GM12878 (cell line): ENCODE measurements around the gene TBXAS1. TPM values are rescaled to one million over a fixed set of nuclear protein-coding genes. Genes with fewer than 3 reads are reported as not detected.

Experiments used
- ATAC-seq: fragments of 200-7000 bp; cut with Tn5 transposase; 3 replicates; pipeline ENCODE4 v1.9.1; 2020; ENCODE audit warnings: mild to moderate bottlenecking, moderate library complexity
- BruUV-seq: library from RNA; stranded (reverse); fragments of 400-500 nt; replicated peaks from 2 replicates; lab custom pipeline; 2021; lab: Mats Ljungman, UMichigan
- CTCF ChIA-PET: fragments of 300-600 bp; sonication (Branson Sonifier 250); formaldehyde crosslinking; extraction: SDS; loops from one replicate; lab custom pipeline; 2021; ENCODE audit warnings: inconsistent platforms; lab: Yijun Ruan, JAX
- POLR2A ChIA-PET: fragments of 350-600 bp; formaldehyde crosslinking; extraction: SDS; loops from one replicate; lab custom pipeline; 2021; ENCODE audit warnings: inconsistent platforms; lab: Charles Lee
- RAD21 ChIA-PET: fragments of 300-600 bp; sonication (Branson Sonifier 250); formaldehyde crosslinking; loops from one replicate; lab custom pipeline; 2023; ENCODE audit warnings: antibody characterized with exemption; ENCODE audit not compliant: unreplicated experiment; lab: Charles Lee
- SMC1A ChIA-PET: fragments of 300-600 bp; sonication (Branson Sonifier 250); formaldehyde crosslinking; loops from one replicate; lab custom pipeline; 2023; ENCODE audit not compliant: unreplicated experiment, uncharacterized antibody; lab: Charles Lee
- DNase-seq: peaks from one replicate; pipeline ENCODE4 v3.0.0-alpha.2; 2011; ENCODE audit warnings: low read depth, low spot score
- FAIRE-seq: peaks from 3 replicates; lab custom pipeline; 2011; peaks lifted over from hg19 to GRCh38; lab: Jason Lieb, UNC
- H2AFZ ChIP-seq: 2 replicates; pipeline ENCODE4 v1.6.0; 2011; ENCODE audit warnings: low read depth, low read length, control low read depth; ENCODE audit not compliant: control insufficient read depth
- H3K27ac ChIP-seq: 2 replicates; pipeline ENCODE4 v1.5.1; 2011; ENCODE audit warnings: control low read depth; ENCODE audit not compliant: control insufficient read depth, insufficient read depth
- H3K27me3 ChIP-seq, 2 experiments: replicated peaks in 1 of 2; 2 replicates each; pipeline versions ENCODE4 v1.6.0 to v1.6.1; 2011; ENCODE audit warnings: low read length in 1 of 2; ENCODE audit not compliant: control insufficient read depth in 2 of 2, insufficient read depth in 2 of 2
- H3K36me3 ChIP-seq, 2 experiments: 2 replicates each; pipeline ENCODE4 v1.5.1; 2011; ENCODE audit warnings: low read length in 1 of 2; ENCODE audit not compliant: control insufficient read depth in 2 of 2, insufficient read depth in 2 of 2
- H3K4me1 ChIP-seq: 2 replicates; pipeline ENCODE4 v1.6.1; 2011; ENCODE audit warnings: mild to moderate bottlenecking, low read length, moderate library complexity, mixed read lengths; ENCODE audit not compliant: control insufficient read depth, insufficient read depth
- H3K4me2 ChIP-seq: 2 replicates; pipeline ENCODE4 v1.6.0; 2011; ENCODE audit warnings: control low read depth; ENCODE audit not compliant: control insufficient read depth, insufficient read depth
- H3K4me3 ChIP-seq: fragments of 200-600 bp; sonication (generic); 2 replicates; pipeline ENCODE4 v1.5.1; 2016
- H3K79me2 ChIP-seq: 2 replicates; pipeline ENCODE4 v1.6.0; 2011; ENCODE audit warnings: low read length; ENCODE audit not compliant: control insufficient read depth, insufficient read depth
- H3K9ac ChIP-seq: 2 replicates; pipeline ENCODE4 v1.8.0; 2011; ENCODE audit warnings: low read length, control low read depth, mixed read lengths; ENCODE audit not compliant: control insufficient read depth, insufficient read depth
- H3K9me3 ChIP-seq: replicated peaks from 3 replicates; pipeline ENCODE4 v1.5.1; 2011; ENCODE audit warnings: mild to moderate bottlenecking, low read length; ENCODE audit not compliant: control insufficient read depth, insufficient read depth
- H4K20me1 ChIP-seq: 2 replicates; pipeline ENCODE4 v1.6.0; 2011; ENCODE audit not compliant: control insufficient read depth, insufficient read depth
- ATF7 ChIP-seq: fragments of 450-650 bp; IDR thresholded peaks from 2 replicates; pipeline ENCODE4 v1.6.1; 2016; ENCODE audit warnings: low read depth, mild to moderate bottlenecking
- E2F4 ChIP-seq: IDR thresholded peaks from 2 replicates; pipeline ENCODE4 v1.6.1; 2012; ENCODE audit warnings: low read depth, low read length, improper control_type of control experiment
- EP300 ChIP-seq, 2 experiments: fragments of 150-350 bp in 1 of 2; IDR thresholded peaks; 2 replicates each; pipeline ENCODE4 v1.6.1; 2011 to 2012; ENCODE audit warnings: low read depth in 2 of 2, low read length in 2 of 2, borderline replicate concordance in 1 of 2, improper control_type of control experiment in 1 of 2, inconsistent platforms in 1 of 2; ENCODE audit not compliant: control insufficient read depth in 1 of 2
- GATAD2B ChIP-seq: fragments of 450-650 bp; conservative IDR thresholded peaks from 2 replicates; pipeline ENCODE4 v1.6.1; 2017; ENCODE audit warnings: low read depth, mild to moderate bottlenecking, moderate library complexity
- HCFC1 ChIP-seq: fragments of 150-350 bp; IDR thresholded peaks from 2 replicates; pipeline ENCODE4 v1.6.1; 2014; ENCODE audit warnings: low read length
- IKZF1 ChIP-seq: fragments of 450-650 bp; conservative IDR thresholded peaks from 2 replicates; pipeline ENCODE4 v1.6.1; 2017; ENCODE audit warnings: antibody characterized with exemption, mild to moderate bottlenecking
- JUND ChIP-seq: IDR thresholded peaks from 2 replicates; pipeline ENCODE4 v1.6.1; 2012; ENCODE audit warnings: low read depth, mild to moderate bottlenecking, low read length, improper control_type of control experiment, moderate library complexity
- NR2C1 ChIP-seq: fragments of 450-650 bp; IDR thresholded peaks from 2 replicates; pipeline ENCODE4 v1.6.1; 2017; ENCODE audit warnings: antibody characterized with exemption, mild to moderate bottlenecking, moderate library complexity
- NR2F1 ChIP-seq: fragments of 450-650 bp; conservative IDR thresholded peaks from 2 replicates; pipeline ENCODE4 v1.6.1; 2017; ENCODE audit warnings: mild to moderate bottlenecking
- PKNOX1 ChIP-seq: fragments of 450-650 bp; IDR thresholded peaks from 2 replicates; pipeline ENCODE4 v1.6.1; 2016; ENCODE audit warnings: mild to moderate bottlenecking
- PML ChIP-seq: IDR thresholded peaks from 2 replicates; pipeline ENCODE4 v1.6.1; 2012; ENCODE audit warnings: low read length, inconsistent platforms
- POLR2AphosphoS5 ChIP-seq: IDR thresholded peaks from 2 replicates; pipeline ENCODE4 v1.6.1; 2011; ENCODE audit warnings: mild to moderate bottlenecking, low read length, inconsistent platforms
- RB1 ChIP-seq: fragments of 450-650 bp; formaldehyde crosslinking; IDR thresholded peaks from 2 replicates; pipeline ENCODE4 v1.6.1; 2017; ENCODE audit warnings: mild to moderate bottlenecking, borderline replicate concordance
- RELB ChIP-seq: fragments of 450-650 bp; IDR thresholded peaks from 2 replicates; pipeline ENCODE4 v1.6.1; 2017; ENCODE audit warnings: low read depth, mild to moderate bottlenecking, moderate library complexity
- WRNIP1 ChIP-seq: IDR thresholded peaks from 2 replicates; pipeline ENCODE4 v1.6.1; 2011; ENCODE audit warnings: low read depth, low read length, improper control_type of control experiment, borderline replicate concordance
- ZNF274 ChIP-seq: IDR thresholded peaks from one replicate; pipeline ENCODE4 v1.8.0; 2011; ENCODE audit not compliant: insufficient read length, insufficient read depth
- ZNF687 ChIP-seq: fragments of 450-650 bp; IDR thresholded peaks from 2 replicates; pipeline ENCODE4 v1.6.1; 2017; ENCODE audit warnings: mild to moderate bottlenecking, moderate library complexity
- WGBS: methylation state at CpG from one replicate; pipeline ENCODE4 v1.1.6; 2016; ENCODE audit warnings: low lambda C conversion rate; ENCODE audit not compliant: insufficient replicate concordance, insufficient coverage; ENCODE audit errors: missing lambda C conversion rate; 5-methylcytosine and 5-hydroxymethylcytosine counted together
- in situ Hi-C: fragments of 300-500 bp; cut with MboI; formaldehyde crosslinking; loops from 9 replicates; pipeline ENCODE4 v1.14.3; 2018; ENCODE audit warnings: mixed read lengths
- intact Hi-C: fragments of 100-400 bp; cut with micrococcal nuclease; formaldehyde crosslinking; loops from one replicate; pipeline ENCODE4 v1.14.2; 2022; ENCODE audit not compliant: unreplicated experiment
- polyA plus RNA-seq, 11 experiments: library from polyadenylated mRNA; depleted of rRNA in 4 of 11; unstranded in 6 of 11; stranded (reverse) in 5 of 11; fragments of >200 nt; fragmentation: Nextera tagmentation in 4 of 11; fragmentation: Illumina TruSeq in 1 of 11; extraction: Ambion mirVana in 4 of 11; extraction: Trizol in 1 of 11; gene quantifications; 1 replicate in 1 of 11; 2 replicates in 10 of 11; pipeline versions ENCODE4 v1.2.1 to v1.2.3, GENCODE V29; 2011 to 2016; ENCODE audit warnings: inconsistent platforms in 2 of 11, missing spikeins in 2 of 11, low read depth in 1 of 11
- total RNA-seq, 4 experiments: library from RNA; depleted of rRNA in 3 of 4; stranded (reverse); fragments of >200 nt in 3 of 4; fragmentation: Illumina TruSeq in 1 of 4; extraction: Trizol in 1 of 4; gene quantifications; 2 replicates each; pipeline versions ENCODE4 v1.2.1 to v1.2.3, GENCODE V29; 2013 to 2021

Gene TBXAS1
- total and polyA plus RNA-seq, 10 of the 15 experiments (the other 5 are each of a cell fraction or from before 2014, with no cell fraction given) = 1.5 to 32.7 (median 16.3) TPM

- H3K4me3 ChIP-seq = no peak overlapping the region
- H3K27me3 ChIP-seq = no peaks in the 10 kb centered on the region
- WGBS = 24% methylated on average over 4 of the region's 4 CpGs
- H3K4me2 ChIP-seq = no peak overlapping the region
- H4K20me1 ChIP-seq = no peaks in the 10 kb centered on the region
- ATAC-seq (peak; percentile 88), FAIRE-seq (no peak), DNase-seq (no peak)
- ChIA-PET RAD21 (interaction anchor here (0.7 to 3.7 kb wide), 4 partner anchors 22 to 248 kb away, joined by 3 to 16 read pairs (median 10); no protein-coding TSS in a partner anchor), CTCF (interaction anchor here (0.7 to 2.8 kb wide), 7 partner anchors 10 to 247 kb away, joined by 3 to 9 read pairs (median 4); no protein-coding TSS in a partner anchor), SMC1A (interaction anchor here (0.7 to 4.1 kb wide), 8 partner anchors 9 to 247 kb away, joined by 3 to 34 read pairs (median 4); no protein-coding TSS in a partner anchor), POLR2A (no interaction called here)
- in situ Hi-C loops = no loop called here
- no peak overlapping the region for H3K9ac ChIP-seq
- no peaks in the 10 kb centered on the region; the same call in 2 of the 3 replicates for H3K9me3 ChIP-seq
- H3K27ac ChIP-seq = no peak overlapping the region
- H3K4me1 ChIP-seq = peaks cover 5% of the 10 kb centered on the region
- no peaks in the 10 kb centered on the region for H3K79me2 ChIP-seq
- intact Hi-C loops = no loop called here
- 0 out of 2 replicates have a peak overlapping the region, but pooled peaks have one; percentile 38 for H2AFZ ChIP-seq
- BruUV-seq = no TSS peak
- H3K36me3 ChIP-seq = no peaks in the 10 kb centered on the region
- TF ChIP-seq ZNF274 (no peak), HCFC1 (no peak), E2F4 (no peak), NR2F1 (peak; percentile 52), ZNF687 (no peak), WRNIP1 (no peak), POLR2AphosphoS5 (no peak), RB1 (no peak), IKZF1 (peak; percentile 66; the same call in 1 of the 2 replicates), EP300 (IDR thresholded peaks at IDR 0.05; ENCODE audit: borderline replicate concordance in 1 of 2, control insufficient read depth in 1 of 2, low read depth in 2 of 2, low read length in 2 of 2) (0 out of 4 replicates have a peak, but pooled peaks of 1 of the 2 experiments have one; percentile 38), NR2C1 (no peak), GATAD2B (no peak), ATF7 (no peak), JUND (no peak), RELB (peak; percentile 59), PKNOX1 (no peak), PML (no peak)
Observed at GRCh38 chr7:139893999-139894398, 64.9 kb downstream of the TBXAS1 start.
